GM19239 (cell line): ENCODE data around the gene DOK6.

Experiments used
- DNase-seq: peaks from one replicate; pipeline ENCODE4 v3.0.0; 2011; ENCODE audit warnings: low spot score; ENCODE audit not compliant: insufficient read length
- FAIRE-seq: peaks from 2 replicates; lab custom pipeline; 2011; peaks lifted over from hg19 to GRCh38; lab: Jason Lieb, UNC

DOK6 gene

DNA sequence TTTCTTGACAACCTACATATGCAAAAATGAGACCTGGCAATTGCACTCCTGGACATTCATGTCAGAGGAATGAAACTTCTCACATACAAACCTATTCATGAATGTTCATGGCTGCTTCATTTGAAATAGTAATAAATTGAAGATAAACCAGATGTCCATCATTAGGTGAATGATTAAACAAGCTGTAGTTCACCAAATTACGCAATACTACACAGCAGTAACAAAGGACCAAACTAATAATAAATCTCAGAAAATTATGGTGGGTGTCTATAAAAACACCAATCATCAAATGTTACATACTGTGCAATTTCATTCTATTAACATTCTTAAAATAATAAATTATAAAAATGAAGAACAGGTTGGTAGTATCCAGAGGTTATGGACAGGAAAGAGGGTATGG lies 13.5 kb downstream of the DOK6 start:
- DNase-seq (no peak), FAIRE-seq (no peak)

DNA sequence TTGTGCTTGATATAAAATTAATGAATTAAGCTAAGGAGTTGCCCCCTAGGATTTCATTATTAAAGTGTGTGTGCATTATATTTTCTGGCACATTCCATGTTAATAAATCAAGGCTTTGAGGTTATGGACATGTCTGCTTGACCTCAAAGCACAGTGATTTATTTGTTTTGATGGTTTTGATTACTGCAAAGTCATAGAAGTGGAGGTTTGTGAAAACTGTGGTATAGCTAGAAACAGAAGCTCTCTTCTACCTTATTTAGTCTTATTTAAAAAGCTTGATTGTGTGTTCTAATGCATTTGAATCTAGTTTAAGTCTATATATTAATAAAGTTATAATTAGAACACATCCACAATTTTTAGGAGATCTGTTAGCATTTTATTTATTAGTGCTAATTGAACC lies 32.2 kb downstream of the DOK6 start:
- DNase-seq (no peak), FAIRE-seq (no peak)

DNA sequence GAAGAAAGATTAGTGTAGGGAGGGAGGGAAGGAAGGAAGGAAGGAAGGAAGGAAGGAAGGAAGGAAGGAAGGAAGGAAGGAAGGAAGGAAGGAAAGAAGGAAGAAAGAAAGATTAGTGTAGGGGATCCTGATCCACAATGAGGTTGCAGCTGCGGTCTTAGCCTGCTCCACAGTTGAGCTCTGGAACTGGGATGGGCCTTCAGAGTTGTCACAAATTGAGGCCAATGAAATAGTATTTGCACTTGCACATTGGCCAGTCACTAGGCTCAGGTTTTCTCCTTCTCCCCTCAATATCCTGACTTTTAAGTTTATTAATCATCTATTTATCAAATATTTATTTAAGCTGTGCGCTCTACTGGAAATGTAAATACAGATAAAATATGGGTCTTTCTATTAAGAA lies 34.3 kb downstream of the DOK6 start:
- FAIRE-seq: no peak
- no peak for DNase-seq

DNA sequence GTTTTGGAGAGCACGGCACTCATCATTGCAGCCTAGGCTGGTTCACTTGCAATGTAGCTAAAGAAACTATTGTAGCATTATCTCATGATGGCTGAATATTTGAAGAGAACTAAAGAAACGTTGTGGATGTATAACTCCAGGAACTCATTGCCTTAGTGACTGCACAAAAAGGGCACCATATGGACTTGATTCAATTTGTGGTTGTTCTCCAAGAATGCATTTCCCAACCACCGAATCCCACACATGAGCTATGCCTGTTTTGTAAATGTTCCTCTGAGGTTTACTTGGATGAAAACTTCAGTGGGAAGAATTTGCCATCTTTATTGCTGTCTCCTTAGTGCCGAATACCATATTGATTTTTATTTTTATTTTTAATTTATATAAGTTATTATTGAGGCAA lies 43.5 kb downstream of the DOK6 start:
- no peak for FAIRE-seq

DNA sequence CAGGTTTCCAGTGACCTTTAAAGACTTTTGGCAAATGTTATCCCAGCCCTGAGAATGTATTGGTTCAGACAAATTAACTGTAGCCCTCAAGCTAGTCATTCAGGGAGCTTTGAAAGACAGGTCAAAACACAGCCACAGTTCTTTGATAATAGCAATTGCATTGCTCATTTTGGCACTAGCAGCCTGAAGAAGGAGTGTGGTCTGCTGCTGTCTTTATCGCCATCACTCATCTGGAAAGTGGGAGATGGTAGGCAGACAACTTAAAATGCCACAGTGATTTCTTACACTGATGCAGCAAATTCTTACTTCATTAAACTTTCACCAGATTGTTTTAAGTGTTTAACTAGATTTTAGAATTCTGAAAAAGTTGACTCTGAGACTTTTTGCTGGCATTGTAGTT lies 47.2 kb downstream of the DOK6 start:
- FAIRE-seq (no peak), DNase-seq (no peak)

More for the DNA sequence above, 43.5 kb downstream of the DOK6 start:
- no peak for DNase-seq

DNA sequence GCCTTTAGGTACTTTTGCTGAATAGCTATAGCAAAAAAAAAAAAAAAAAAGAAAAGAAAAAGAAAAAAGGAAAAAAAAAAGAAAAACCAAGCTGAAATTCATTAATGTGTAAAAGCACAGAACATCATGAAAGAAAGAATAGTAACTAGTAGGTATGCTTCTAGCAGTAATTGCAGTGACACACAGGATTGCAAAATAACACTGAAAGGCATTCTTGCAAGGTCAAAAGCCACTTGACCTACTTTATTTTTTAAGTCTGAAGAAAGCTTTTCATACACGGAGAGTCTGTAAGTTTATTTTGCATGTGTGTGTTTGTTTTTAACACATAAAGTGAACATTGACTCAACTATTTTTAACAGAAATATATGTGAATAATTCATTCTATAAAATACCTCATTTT lies 54.4 kb downstream of the DOK6 start:
- no peak for DNase-seq
- no peak for FAIRE-seq

DNA sequence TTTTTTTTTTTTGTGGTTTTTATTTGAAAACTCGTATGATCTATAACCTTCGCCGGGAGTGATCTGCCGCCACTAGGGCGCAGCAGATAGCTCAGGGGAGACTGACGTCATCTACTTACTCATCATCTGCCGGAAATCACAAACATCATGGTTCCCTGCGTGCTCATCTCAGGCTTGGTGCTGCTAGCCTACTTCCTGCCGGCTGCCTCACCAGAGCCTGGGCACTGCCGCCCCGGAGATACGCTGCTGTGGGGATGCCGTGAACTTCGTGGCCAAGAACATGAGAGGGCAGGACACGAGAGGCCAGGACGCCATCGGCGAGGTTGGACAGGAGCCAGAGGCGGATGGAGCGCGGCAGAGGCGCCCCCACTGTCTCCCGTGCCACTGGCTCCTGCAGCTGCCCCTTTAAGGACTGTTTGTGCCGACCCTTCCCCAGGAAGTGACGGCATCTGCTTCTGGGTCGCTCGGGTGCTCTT lies 68.8 kb downstream of the DOK6 start:
- DNase-seq: no peak
- FAIRE-seq: no peak

DNA sequence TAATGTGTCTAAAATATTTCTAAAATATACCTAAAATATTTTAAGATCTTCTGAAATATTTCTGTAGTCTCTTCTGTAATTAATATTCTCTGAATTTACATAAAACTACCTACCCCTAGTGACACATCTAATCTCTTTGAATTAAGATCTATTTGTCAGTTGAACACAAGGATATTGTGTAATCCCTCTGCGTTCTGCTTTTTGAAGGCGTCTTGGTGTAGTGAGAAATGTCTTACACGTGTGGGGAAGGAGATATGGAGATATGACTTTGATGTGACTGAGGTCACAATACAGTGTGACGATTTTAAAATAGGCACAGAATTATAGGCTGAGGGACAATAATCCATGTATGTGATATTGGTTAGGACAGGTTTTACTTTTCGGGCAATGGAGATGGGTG lies 79.8 kb downstream of the DOK6 start:
- FAIRE-seq (no peak), DNase-seq (no peak)

DNA sequence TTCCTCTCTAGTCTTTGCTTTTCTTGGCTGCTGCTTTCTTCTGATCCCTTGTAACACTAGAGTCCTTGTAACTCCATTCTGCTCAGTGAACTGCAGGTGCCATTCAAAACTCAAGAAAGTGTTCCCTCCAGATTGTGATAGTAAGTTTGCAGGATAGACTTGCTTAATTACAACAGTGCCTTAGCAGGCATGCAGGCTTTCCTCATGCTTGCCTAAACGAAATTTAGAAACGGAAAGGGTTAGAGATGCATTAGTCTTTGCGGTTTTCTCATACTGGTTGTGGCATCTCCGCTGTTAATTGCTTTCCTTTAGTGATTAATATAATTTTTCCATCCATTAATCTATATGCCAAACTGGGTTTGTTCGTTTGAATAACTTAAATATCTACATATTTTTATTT lies 82.9 kb downstream of the DOK6 start:
- no peak for DNase-seq
- no peak for FAIRE-seq

DNA sequence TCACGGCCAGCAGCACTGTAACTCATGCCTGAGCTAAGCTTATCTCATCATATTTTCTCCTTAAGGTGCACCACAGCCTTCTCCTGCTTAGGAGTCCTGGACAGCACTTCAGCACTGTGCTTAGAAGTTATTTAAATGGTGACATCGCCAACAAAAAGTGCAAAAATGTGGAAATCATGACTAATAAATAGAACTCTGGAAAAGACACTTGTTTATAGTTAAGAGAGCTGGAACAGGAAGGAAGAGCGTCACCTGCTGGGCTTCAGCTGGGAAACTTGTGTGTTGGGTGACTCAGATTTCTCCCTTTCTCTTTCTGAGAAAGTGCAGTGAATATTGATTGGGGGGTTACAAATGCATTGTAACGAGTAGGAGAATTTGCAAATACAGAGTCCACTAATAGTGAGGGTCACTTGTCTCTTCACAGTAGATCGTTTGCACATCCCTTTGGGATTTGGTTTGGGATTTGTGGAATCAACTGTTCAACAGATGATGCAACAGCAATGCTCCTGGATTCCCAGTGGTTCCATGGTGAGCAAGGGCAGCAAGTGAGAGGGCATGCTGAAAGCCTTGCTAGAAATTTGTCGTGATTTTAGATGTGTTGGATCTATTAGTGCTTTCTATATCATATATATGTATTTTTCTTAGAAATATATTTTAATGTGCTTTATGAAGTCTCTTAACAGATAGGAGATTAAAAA lies 84.2 kb downstream of the DOK6 start:
- FAIRE-seq (no peak), DNase-seq (no peak)

DNA sequence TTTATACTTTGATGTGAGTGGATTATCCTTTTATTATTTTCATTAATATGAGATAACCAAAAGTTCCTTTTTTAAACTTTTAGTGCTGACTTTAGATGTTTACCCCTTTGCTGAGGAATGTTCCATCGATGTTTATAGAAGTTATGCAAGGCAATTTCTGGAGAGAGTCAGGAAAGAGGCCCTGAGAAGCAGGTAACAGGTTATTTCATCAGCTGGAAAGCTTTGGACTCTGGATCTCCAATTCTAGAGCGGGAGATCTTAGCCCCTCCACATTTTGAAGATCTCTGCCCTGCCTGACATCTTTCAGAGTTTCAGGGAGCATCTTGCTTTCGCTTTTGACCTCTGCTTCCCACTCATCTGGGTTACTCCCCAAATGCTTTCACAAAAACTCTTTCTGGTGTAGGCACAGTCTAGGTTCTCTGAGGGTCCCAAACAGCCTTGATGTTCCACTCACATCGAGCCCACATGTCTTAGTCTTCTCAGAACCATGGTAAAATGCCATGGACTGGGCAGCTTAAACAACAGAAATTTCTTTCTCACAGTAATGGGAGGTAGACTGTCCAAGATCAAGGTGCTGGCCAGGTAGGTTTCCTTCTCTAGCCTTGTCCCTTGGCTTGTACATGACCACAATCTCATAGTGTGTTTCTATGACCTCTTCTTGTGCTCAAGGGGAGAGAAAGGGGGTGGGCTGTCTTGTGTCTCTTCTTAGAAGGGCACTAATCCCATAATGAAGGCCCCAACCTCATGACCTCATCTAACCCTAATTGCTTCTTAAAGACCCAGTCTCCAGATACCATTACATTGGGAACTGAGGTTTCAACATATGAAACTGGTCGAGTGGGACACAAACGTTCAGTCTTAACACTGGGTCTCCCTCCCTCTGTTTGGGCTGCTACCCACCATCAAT lies 87.1 kb downstream of the DOK6 start:
- FAIRE-seq: no peak
- DNase-seq: no peak

DNA sequence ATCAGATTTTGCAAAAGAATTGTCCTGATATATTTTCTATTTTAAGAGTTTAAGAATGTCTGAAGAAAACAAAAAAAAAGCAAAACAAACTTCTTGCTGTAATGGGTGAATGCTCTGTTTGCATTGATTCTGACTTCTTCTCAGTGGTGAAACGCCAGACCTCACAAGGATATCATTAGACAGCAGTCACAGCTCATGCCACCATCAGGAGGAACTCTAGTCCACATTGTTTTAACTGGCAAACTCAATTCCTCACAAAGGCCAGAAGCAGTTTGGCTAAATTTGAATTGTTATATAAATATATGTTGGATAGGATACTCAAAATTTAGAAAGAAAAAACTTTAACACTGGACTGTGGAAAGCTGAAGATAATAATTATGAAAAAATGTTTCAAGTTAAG lies 89.4 kb downstream of the DOK6 start:
- no peak for DNase-seq
- FAIRE-seq: no peak

DNA sequence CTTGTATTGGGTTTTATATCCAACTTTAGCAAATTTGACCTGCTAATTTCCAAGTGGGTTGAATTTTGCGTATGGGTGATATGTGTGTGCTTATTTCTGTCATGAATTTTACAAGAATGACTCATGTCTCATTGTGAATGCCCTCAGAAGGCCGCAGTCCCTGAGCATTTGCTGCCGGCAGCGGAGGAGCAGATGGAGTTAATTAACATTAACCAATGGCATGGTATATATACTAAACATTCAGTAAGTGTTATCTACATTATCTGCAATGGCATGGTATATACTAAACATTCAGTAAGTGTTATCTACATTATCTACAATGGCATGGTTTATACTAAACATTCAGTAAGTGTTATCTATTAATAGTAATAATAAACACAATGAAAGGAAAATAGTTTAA lies 90.1 kb downstream of the DOK6 start:
- no peak for FAIRE-seq
- no peak for DNase-seq

DNA sequence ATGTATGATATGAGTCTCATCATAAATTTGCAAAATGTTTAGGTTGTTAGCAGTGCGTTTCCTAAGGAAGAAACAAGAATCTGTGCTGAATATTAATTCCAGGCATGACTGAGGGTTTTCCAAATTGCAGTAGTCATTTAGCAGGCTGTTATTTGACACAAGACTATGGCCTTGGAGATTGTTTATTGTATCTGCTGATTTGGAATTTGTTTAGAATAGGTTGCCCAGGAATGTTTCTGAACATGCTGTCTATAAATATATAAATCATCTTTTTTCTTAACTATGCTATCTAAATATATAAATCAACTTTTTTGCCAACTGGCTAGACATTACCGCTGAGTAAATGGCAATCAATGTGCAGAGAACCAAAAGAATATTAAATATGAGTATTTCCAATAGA lies 90.9 kb downstream of the DOK6 start:
- no peak for DNase-seq
- no peak for FAIRE-seq

DNA sequence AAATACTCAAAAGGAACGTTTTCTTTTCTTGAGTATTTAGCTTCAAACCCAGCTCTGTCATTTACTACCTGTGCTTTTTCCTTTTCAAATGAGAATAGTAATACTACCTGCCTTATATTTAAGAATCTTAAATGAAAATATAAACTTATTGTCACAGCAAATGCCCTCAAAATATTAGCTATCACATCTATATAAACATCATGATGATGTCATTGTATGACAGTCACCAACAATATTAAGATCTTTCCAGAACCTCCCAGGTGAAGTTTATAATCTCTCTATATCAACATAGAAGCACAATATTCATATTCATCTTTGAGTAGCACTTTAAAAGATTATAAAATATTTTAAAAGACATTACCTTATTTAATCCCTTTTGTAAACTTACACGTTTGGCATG lies 92.2 kb downstream of the DOK6 start:
- FAIRE-seq: no peak

DNA sequence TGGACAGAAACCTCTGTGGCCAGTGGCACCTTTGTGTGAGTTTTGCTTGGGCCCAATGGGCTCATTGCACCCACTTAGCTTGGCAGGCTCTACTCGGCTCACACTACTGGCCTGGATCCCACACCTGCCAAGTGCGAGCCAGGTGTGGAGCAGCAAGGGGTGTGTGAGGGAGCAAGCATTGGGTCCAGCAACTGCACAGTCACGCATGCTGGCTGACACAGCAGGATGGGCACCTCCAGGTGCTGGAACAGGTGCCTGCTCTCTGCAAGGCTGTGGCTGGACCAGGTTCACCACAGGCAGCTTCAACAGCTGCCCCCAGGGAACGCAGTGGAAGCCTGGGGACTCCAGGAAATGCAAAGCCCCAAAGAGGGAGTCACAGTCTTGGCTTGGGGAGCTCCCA lies 94.2 kb downstream of the DOK6 start:
- no peak for DNase-seq
- no peak for FAIRE-seq

More for the DNA sequence above, 92.2 kb downstream of the DOK6 start:
- DNase-seq: no peak

DNA sequence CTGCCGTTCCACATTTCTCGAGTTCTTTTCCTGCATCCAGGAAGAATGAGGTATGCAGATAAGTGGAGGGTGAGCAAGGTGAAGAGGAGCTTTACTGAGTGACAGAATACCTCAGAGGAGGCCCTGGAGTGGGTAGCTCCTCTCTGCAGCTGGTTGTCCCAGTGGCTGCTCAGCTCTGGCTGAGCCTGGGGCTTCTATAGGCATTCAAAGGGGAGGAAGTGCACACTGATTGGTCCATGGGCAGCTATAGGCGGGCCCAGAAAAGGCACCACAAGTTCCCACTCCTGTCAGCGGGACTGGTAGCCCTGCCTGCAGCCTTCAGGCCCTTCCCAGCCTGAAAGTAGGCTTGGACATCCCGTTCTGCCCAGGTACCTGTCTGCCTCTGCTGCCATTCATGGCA lies 94.7 kb downstream of the DOK6 start:
- no peak for FAIRE-seq

DNA sequence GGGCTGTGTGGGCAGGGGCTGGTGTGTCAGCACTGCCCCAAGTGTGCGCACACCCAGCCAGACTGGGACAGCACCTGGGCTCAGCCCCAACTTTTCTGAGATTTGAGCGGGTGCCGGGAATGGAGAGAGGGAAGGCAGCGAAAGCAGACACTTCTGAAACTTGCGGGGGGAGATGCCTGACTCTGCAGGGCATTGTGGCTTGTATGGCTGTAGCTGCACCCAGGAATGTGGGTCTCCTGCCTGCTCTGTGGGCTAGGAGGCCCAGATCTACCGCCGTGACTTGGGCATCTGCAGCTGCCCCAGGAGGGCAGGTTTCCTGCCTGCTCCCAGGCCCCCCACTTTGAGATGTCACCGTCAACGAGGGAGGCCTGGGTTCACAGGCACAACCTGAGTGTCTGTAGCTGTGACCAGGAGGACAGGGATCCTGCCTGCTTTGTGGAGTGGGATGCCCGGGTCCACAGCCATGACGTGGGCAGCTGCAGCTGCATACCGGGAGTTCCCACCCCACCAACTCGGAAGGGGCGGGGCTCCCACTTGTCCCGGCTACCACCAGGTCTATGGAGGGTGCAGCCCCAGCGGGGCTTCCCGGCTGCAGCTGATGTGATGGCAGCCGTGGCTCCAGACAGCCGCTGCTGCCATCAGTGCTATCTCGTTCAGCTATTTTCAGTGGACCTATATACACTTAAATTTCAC lies 95.3 kb downstream of the DOK6 start:
- DNase-seq (no peak), FAIRE-seq (no peak)

More for the DNA sequence above, 94.7 kb downstream of the DOK6 start:
- DNase-seq: no peak

DNA sequence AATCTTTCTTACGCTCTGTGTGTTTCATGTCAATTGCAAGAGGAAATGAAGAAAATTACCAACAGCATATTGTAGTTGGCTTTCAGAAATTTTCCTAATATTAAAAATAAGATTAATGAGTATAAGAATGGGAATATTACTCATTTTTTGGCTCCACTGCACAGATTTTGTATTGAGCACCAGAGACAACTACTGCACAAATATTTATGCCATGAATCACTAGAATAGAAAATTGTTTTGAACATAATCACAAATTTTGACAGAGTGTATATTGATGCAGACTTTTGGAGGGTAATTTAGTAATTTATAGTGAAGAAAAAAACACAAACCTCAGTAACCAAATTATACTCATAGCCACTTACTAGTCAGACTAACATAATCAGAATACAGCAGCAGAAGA lies 118.3 kb downstream of the DOK6 start:
- FAIRE-seq: no peak
- no peak for DNase-seq

DNA sequence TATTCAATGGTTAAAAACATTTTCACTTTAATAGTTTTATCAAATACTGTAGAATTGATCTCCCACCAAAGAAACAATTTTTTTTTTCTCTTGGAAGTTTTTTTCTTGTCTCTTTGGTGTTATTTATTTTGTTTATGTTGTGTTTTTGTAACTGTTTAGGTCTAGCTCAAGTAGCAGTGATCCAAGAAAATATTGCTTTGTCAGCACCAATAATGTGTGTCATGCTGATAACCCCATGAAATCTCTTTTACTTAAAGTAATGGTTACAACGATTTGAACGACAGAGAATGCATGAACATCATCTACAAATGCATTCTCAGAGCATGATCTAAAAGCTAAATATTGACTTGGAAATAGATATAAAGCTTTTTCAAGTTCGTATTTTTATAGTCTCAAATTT lies 122.9 kb downstream of the DOK6 start:
- no peak for FAIRE-seq
- no peak for DNase-seq

DNA sequence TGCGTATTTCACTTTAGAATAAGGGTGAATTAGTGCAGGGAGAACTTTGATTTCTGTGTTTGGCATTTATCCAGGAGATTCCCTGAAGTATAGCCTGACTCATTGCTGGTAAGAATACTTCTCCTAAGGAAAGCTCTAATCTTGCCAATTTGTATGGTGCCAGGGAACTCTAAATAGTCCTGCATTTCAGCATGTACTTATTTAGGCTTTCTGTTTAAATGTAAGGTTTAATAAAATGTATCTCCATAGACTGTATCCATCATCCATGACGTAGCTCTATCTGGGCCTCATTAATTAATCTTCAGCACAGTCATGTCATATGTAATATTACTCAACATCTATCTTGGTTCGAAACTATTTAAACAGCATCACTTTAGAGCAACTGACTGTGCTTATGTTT lies 127.7 kb downstream of the DOK6 start:
- FAIRE-seq (no peak), DNase-seq (no peak)
